Measurements from ENCODE around the gene UBE2E2. TPM values are rescaled to one million over a fixed set of nuclear protein-coding genes. Genes with fewer than 3 reads are reported as not detected.

Gene UBE2E2
- total RNA-seq, 4 donors from 2014 or later, result 7.9 to 44.7 (median 26.6) TPM

GRCh38 chr3:23377928-23378672 is 175.0 kb downstream of the UBE2E2 start:
- in situ Hi-C loops (cut with MboI; ENCODE audit: low sequenced_read_pairs in 4 of 4) (no loop called here), intact Hi-C loops (cut with DNase I; ENCODE audit: low total_unique reads) (no loop called here)
- Histone ChIP-seq H3K4me3 (no peak overlapping the region), H3K36me3 (no peaks in the 10 kb centered on the region), H3K27ac (no peak overlapping the region), H3K9me3 (no peaks in the 10 kb centered on the region), H3K27me3 (no peaks in the 10 kb centered on the region), H3K4me1 (peaks cover 22 to 37% of the 10 kb centered on the region in 2 donors)
- DNase-seq, result no peak
- no peak for TF ChIP-seq CTCF (IDR thresholded peaks at IDR 0.05 in 4 of 5, conservative IDR thresholded peaks at IDR 0.05 in 1 of 5)
- no peak for TF ChIP-seq POLR2A (IDR thresholded peaks at IDR 0.05)
- ATAC-seq, result no peak

GRCh38 chr3:23383875-23384274 is 180.7 kb downstream of the UBE2E2 start:
- ATAC-seq, result peak; percentile 72 to 78
- H3K27ac ChIP-seq, result peak overlapping the region in 1 of 4 donors; percentile 9
- no peak for TF ChIP-seq POLR2A (IDR thresholded peaks at IDR 0.05)
- TF ChIP-seq CTCF (IDR thresholded peaks at IDR 0.05 in 4 of 5, conservative IDR thresholded peaks at IDR 0.05 in 1 of 5), result no peak
- no peak for DNase-seq
- intact Hi-C loops (cut with DNase I; ENCODE audit: low total_unique reads) (no loop called here), in situ Hi-C loops (cut with MboI; ENCODE audit: low sequenced_read_pairs in 4 of 4) (no loop called here)
- no peaks in the 10 kb centered on the region for H3K9me3 ChIP-seq
- no peaks in the 10 kb centered on the region for H3K36me3 ChIP-seq
- H3K27me3 ChIP-seq, result no peaks in the 10 kb centered on the region
- peaks cover 46 to 57% of the 10 kb centered on the region in 2 donors for H3K4me1 ChIP-seq
- no peak overlapping the region for H3K4me3 ChIP-seq

GRCh38 chr3:23385327-23385726 is 182.2 kb downstream of the UBE2E2 start:
- no peaks in the 10 kb centered on the region for H3K9me3 ChIP-seq
- peaks cover 46 to 57% of the 10 kb centered on the region in 2 donors for H3K4me1 ChIP-seq
- in situ Hi-C loops (cut with MboI; ENCODE audit: low sequenced_read_pairs in 4 of 4), result no loop called here
- TF ChIP-seq CTCF (IDR thresholded peaks at IDR 0.05 in 4 of 5, conservative IDR thresholded peaks at IDR 0.05 in 1 of 5) (no peak), POLR2A (IDR thresholded peaks at IDR 0.05) (no peak)
- no peaks in the 10 kb centered on the region for H3K27me3 ChIP-seq
- H3K4me3 ChIP-seq, result no peak overlapping the region
- no peaks in the 10 kb centered on the region for H3K36me3 ChIP-seq
- peak overlapping the region in 3 of 4 donors; percentile 35 to 69 (median 39) for H3K27ac ChIP-seq
- ATAC-seq (peak; percentile 61 to 79), DNase-seq (peak in 1 of 2 donors; percentile 52)
- intact Hi-C loops (cut with DNase I; ENCODE audit: low total_unique reads), result no loop called here

- no peak overlapping the region for H3K4me3 ChIP-seq
- no peak for ATAC-seq
- TF ChIP-seq POLR2A (IDR thresholded peaks at IDR 0.05) (no peak), CTCF (IDR thresholded peaks at IDR 0.05 in 4 of 5, conservative IDR thresholded peaks at IDR 0.05 in 1 of 5) (no peak)
- no peak for DNase-seq
- no peaks in the 10 kb centered on the region for H3K27me3 ChIP-seq
- in situ Hi-C loops (cut with MboI; ENCODE audit: low sequenced_read_pairs in 4 of 4), result no loop called here
- intact Hi-C loops (cut with DNase I; ENCODE audit: low total_unique reads), result no loop called here
- H3K27ac ChIP-seq, result no peak overlapping the region
- no peaks in the 10 kb centered on the region for H3K36me3 ChIP-seq
- no peaks in the 10 kb centered on the region for H3K9me3 ChIP-seq
- H3K4me1 ChIP-seq, result peaks cover 57 to 59% of the 10 kb centered on the region in 2 donors
These were observed 184.3 kb downstream of the UBE2E2 start for GRCh38 chr3:23387286-23387918.

All from gastrocnemius medialis (tissue), 4 donors.